ENCODE measurements around the gene ELF2. TPM values are rescaled to one million over a fixed set of nuclear protein-coding genes. Genes with fewer than 3 reads are reported as not detected.

The ELF2 gene
- total and polyA plus RNA-seq, 2 donors (not counting 3 experiments of a cell fraction or from before 2014, with no cell fraction given), result 16.4 to 35.1 TPM

DNA sequence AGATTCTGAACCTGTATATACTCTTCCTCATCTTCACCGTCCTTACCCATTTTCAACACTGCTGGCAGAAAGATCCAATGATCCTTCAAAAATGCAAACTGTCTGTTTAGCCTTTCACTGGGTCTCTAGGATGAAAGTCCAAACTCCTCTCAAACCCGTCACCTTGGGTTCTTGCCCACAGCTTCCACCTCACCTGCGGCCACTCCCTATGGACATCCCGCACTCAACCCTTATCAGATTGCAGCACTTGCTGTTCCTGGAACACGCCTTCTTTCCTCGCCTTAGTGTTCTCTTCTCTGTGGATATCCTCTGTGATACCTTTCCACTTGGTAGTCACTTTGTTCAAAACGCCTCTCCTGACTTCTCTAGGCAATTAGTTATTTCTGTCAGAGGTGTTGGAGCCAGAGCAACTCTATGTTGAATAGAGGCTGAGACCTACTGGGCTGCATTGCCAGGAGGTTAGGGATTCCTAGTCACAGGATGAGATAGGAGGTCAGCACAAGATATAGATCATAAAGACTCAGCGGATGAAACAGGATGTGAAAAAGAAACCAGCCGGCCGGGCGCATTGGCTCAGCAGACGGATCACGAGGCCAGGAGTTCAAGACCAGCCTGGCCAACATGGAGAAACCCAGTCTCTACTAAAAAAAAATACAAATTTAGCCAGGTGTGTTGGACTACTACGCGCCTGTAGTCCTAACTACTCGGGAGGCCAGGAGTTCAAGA is 165.6 kb downstream of the ELF2 start:
- no peak overlapping the region for H3K4me2 ChIP-seq (ENCODE audit: insufficient read depth, low read length)
- no peak overlapping the region for H3K4me3 ChIP-seq (replicated peaks in 1 of 3; ENCODE audit: insufficient read depth in 1 of 3, low read depth in 1 of 3, low read length in 3 of 3)
- H4K20me1 ChIP-seq (replicated peaks; ENCODE audit: control insufficient read depth, extremely low read depth, insufficient read depth, low read length), result no peaks in the 10 kb centered on the region
- intact Hi-C loops (cut with micrococcal nuclease), result loop anchor here (10.0 kb wide), 2 partner anchors 897 to 1083 kb away; no protein-coding TSS in a partner anchor
- H3K9me1 ChIP-seq (replicated peaks; ENCODE audit: control insufficient read depth, extremely low read depth, insufficient read depth, low read length), result no peaks in the 10 kb centered on the region
- H3K9ac ChIP-seq (replicated peaks; ENCODE audit: extremely low read depth, insufficient read depth, low read length), result no peak overlapping the region
- no peaks in the 10 kb centered on the region for H3K9me3 ChIP-seq (replicated peaks; ENCODE audit: control insufficient read depth, insufficient read depth, low read length)
- no TSS peak for BruUV-seq (replicated peaks)
- no peak overlapping the region for H2AFZ ChIP-seq (ENCODE audit: low read depth, low read length)
- DNase-seq (ENCODE audit: low read depth, low spot score) (no peak), FAIRE-seq (no peak)
- peaks cover 7% of the 10 kb centered on the region for H3K79me2 ChIP-seq (ENCODE audit: control insufficient read depth, insufficient read depth, low read length)
- no peak for TF ChIP-seq GATA2 (IDR thresholded peaks at IDR 0.05; ENCODE audit: insufficient read depth, insufficient read length, low read depth, low read length)
- TF ChIP-seq FOS (IDR thresholded peaks at IDR 0.05; ENCODE audit: borderline replicate concordance, insufficient read depth, low read length), result no peak
- TF ChIP-seq, protein P1, sequence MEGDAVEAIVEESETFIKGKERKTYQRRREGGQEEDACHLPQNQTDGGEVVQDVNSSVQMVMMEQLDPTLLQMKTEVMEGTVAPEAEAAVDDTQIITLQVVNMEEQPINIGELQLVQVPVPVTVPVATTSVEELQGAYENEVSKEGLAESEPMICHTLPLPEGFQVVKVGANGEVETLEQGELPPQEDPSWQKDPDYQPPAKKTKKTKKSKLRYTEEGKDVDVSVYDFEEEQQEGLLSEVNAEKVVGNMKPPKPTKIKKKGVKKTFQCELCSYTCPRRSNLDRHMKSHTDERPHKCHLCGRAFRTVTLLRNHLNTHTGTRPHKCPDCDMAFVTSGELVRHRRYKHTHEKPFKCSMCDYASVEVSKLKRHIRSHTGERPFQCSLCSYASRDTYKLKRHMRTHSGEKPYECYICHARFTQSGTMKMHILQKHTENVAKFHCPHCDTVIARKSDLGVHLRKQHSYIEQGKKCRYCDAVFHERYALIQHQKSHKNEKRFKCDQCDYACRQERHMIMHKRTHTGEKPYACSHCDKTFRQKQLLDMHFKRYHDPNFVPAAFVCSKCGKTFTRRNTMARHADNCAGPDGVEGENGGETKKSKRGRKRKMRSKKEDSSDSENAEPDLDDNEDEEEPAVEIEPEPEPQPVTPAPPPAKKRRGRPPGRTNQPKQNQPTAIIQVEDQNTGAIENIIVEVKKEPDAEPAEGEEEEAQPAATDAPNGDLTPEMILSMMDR (IDR thresholded peaks at IDR 0.05; ENCODE audit: extremely low read depth in 1 of 2, insufficient read depth in 1 of 2, low read depth in 1 of 2, low read length in 2 of 2), result no peak
- TF ChIP-seq EZH2 (IDR thresholded peaks at IDR 0.05; ENCODE audit: borderline replicate concordance, low read depth, low read length, severe bottlenecking), result no peak
- no peak for TF ChIP-seq POLR2AphosphoS5 (IDR thresholded peaks at IDR 0.05; ENCODE audit: insufficient read depth, low read depth, low read length)
- TF ChIP-seq MAX (IDR thresholded peaks at IDR 0.05; ENCODE audit: insufficient read depth, insufficient read length), result no peak
- TF ChIP-seq MYC (IDR thresholded peaks at IDR 0.05; ENCODE audit: low read depth, low read length), result no peak
- no peak for TF ChIP-seq JUN (IDR thresholded peaks at IDR 0.05; ENCODE audit: borderline replicate concordance, insufficient read depth, insufficient read length, low read depth)
- TF ChIP-seq POLR2A (IDR thresholded peaks at IDR 0.05; ENCODE audit: low read depth, low read length), result no peak
- H3K27ac ChIP-seq (ENCODE audit: insufficient read depth, low read depth, low read length), result no peak overlapping the region
- H3K4me1 ChIP-seq (ENCODE audit: control insufficient read depth, extremely low read depth, insufficient read depth, low read length), result peaks cover 17% of the 10 kb centered on the region
- dilution Hi-C loops (cut with MboI; ENCODE audit: extremely low pct_ligation_motif_present, low sequenced_read_pairs), result no loop called here
- no peaks in the 10 kb centered on the region for H3K36me3 ChIP-seq (ENCODE audit: control insufficient read depth in 2 of 2, extremely low read depth in 1 of 2, insufficient read depth in 2 of 2, low read length in 2 of 2)
- ChIA-PET POLR2A (no interaction called here), CTCF (no interaction called here)
- no peaks in the 10 kb centered on the region for H3K27me3 ChIP-seq (ENCODE audit: control insufficient read depth in 2 of 2, insufficient read depth in 2 of 2, low read length in 2 of 2)
